HG03378 (cell line): ENCODE measurements around the gene SMG6.
"Not testable (repeated sequence)": the region's sequence is repeated elsewhere in the genome, so short reads cannot be mapped to it uniquely, and the experiment has no call there.

ENCODE experiments used
- ATAC-seq: cut with Tn5 transposase; IDR thresholded peaks from one replicate; pipeline ENCODE4 v1.9.1; 2021; ENCODE audit warnings: mild to moderate bottlenecking, moderate library complexity; ENCODE audit not compliant: unreplicated experiment

The SMG6 gene

GRCh38 chr17:2264067-2264860, 39.3 kb downstream of the SMG6 start:
- ATAC-seq: no peak

GRCh38 chr17:2263183-2264066, 40.2 kb downstream of the SMG6 start:
- ATAC-seq: no peak

- ATAC-seq: no peak
Observed at GRCh38 chr17:2262135-2262587, 41.4 kb downstream of the SMG6 start.

GRCh38 chr17:2259769-2260536, 43.6 kb downstream of the SMG6 start:
- no peak for ATAC-seq

- ATAC-seq: not testable (repeated sequence)
Observed at GRCh38 chr17:2258830-2259229, 44.8 kb downstream of the SMG6 start.

- peak; percentile 81 for ATAC-seq
Observed at GRCh38 chr17:2253768-2254406, 49.7 kb downstream of the SMG6 start.

- ATAC-seq: no peak
Observed at GRCh38 chr17:2253362-2253761, 50.2 kb downstream of the SMG6 start.

- no peak for ATAC-seq
Observed at GRCh38 chr17:2251098-2251497, 52.5 kb downstream of the SMG6 start.

GRCh38 chr17:2250140-2251095, 53.2 kb downstream of the SMG6 start:
- ATAC-seq: no peak

GRCh38 chr17:2247005-2247404, 56.6 kb downstream of the SMG6 start:
- ATAC-seq: no peak

- no peak for ATAC-seq
Observed at GRCh38 chr17:2244545-2245525, 58.8 kb downstream of the SMG6 start.

GRCh38 chr17:2243953-2244352, 59.6 kb downstream of the SMG6 start:
- ATAC-seq: no peak

- ATAC-seq: no peak
Observed at GRCh38 chr17:2241823-2242222, 61.8 kb downstream of the SMG6 start.

- ATAC-seq: no peak
Observed at GRCh38 chr17:2240541-2240940, 63.0 kb downstream of the SMG6 start.

- ATAC-seq: peak; percentile 65
Observed at GRCh38 chr17:2239882-2240430, 63.6 kb downstream of the SMG6 start.

- no peak for ATAC-seq
Observed at GRCh38 chr17:2239170-2239551, 64.4 kb downstream of the SMG6 start.

- ATAC-seq: peak; percentile 41
Observed at GRCh38 chr17:2238432-2239169, 65.0 kb downstream of the SMG6 start.
